NT2/D1 (cell line): ENCODE measurements around the gene DLG2.

Source experiments
- DNase-seq: peaks from one replicate; pipeline ENCODE4 v3.0.0-alpha.2; 2011; ENCODE audit warnings: low read depth, low spot score
- H3K27me3 ChIP-seq: 2 replicates; pipeline ENCODE4 v1.6.0; 2011; ENCODE audit warnings: mild to moderate bottlenecking; ENCODE audit not compliant: insufficient read length, insufficient read depth
- H3K36me3 ChIP-seq: 2 replicates; pipeline ENCODE4 v1.6.1; 2011; ENCODE audit warnings: mild to moderate bottlenecking, low read length, mixed read lengths; ENCODE audit not compliant: insufficient read depth, insufficient read length
- H3K4me1 ChIP-seq: 2 replicates; pipeline ENCODE4 v1.5.1; 2011; ENCODE audit not compliant: insufficient read depth, insufficient read length
- H3K4me3 ChIP-seq: 2 replicates; pipeline ENCODE4 v1.5.1; 2011; ENCODE audit warnings: low read depth; ENCODE audit not compliant: insufficient read length
- H3K9ac ChIP-seq: 2 replicates; pipeline ENCODE4 v1.6.0; 2011; ENCODE audit warnings: low read depth; ENCODE audit not compliant: insufficient read length
- H3K9me3 ChIP-seq: 2 replicates; pipeline ENCODE4 v1.5.1; 2011; ENCODE audit warnings: mild to moderate bottlenecking, low read length; ENCODE audit not compliant: insufficient read depth
- SUZ12 ChIP-seq: IDR thresholded peaks from 2 replicates; pipeline ENCODE4 v1.6.1; 2011; ENCODE audit not compliant: insufficient read length, insufficient read depth; ENCODE audit errors: extremely low read depth
- YY1 ChIP-seq: IDR thresholded peaks from 2 replicates; pipeline ENCODE4 v1.6.1; 2011; ENCODE audit not compliant: insufficient read length, insufficient read depth
- ZNF274 ChIP-seq: IDR thresholded peaks from 2 replicates; pipeline ENCODE4 v1.6.1; 2011; ENCODE audit warnings: mild to moderate bottlenecking, low read depth, low read length

The DLG2 gene

DNA sequence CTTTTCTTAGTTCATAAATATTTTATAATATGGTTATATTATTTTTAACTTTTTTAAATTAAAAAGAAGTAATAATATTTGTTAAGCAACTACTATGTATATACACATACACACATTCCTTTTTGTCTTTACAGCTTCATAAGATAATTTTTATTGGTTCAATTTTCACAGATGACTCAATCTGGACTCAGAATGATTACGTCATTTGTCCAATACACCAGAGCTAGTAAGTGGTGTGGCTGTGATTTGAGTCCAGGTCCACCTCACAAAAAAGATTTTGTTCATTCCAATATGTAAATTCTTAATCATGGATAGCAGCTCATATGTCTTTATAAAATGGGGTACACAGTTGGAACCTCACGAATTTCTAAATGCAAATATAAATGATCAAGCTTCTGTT, 1014.5 kb downstream of the DLG2 start:
- no peak overlapping the region for H3K9ac ChIP-seq
- no peak overlapping the region for H3K4me3 ChIP-seq
- H3K36me3 ChIP-seq = no peaks in the 10 kb centered on the region
- TF ChIP-seq YY1 (no peak), ZNF274 (no peak), SUZ12 (no peak)
- H3K4me1 ChIP-seq = no peaks in the 10 kb centered on the region
- no peaks in the 10 kb centered on the region for H3K9me3 ChIP-seq
- DNase-seq = no peak
- H3K27me3 ChIP-seq = no peaks in the 10 kb centered on the region

DNA sequence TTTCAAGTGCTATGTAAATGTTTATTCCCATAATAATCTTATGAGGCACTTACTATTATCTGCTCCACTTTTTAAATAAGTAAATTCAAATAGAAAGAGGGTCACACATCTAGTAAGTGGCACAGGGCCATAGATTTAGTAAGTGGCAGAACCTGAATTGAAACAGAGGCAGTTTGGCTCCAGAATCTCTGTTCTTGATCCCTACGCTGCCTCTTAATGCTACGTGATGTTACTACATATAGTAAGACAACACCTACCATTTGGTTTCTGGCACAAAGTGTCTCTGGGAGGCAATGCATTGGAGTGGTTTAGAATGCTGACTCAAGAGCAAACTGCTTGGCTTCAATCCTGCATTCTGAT, 1018.3 kb downstream of the DLG2 start:
- no peak for DNase-seq
- H3K4me1 ChIP-seq = no peaks in the 10 kb centered on the region
- no peak for TF ChIP-seq YY1
- TF ChIP-seq ZNF274 = no peak
- TF ChIP-seq SUZ12 = no peak

DNA sequence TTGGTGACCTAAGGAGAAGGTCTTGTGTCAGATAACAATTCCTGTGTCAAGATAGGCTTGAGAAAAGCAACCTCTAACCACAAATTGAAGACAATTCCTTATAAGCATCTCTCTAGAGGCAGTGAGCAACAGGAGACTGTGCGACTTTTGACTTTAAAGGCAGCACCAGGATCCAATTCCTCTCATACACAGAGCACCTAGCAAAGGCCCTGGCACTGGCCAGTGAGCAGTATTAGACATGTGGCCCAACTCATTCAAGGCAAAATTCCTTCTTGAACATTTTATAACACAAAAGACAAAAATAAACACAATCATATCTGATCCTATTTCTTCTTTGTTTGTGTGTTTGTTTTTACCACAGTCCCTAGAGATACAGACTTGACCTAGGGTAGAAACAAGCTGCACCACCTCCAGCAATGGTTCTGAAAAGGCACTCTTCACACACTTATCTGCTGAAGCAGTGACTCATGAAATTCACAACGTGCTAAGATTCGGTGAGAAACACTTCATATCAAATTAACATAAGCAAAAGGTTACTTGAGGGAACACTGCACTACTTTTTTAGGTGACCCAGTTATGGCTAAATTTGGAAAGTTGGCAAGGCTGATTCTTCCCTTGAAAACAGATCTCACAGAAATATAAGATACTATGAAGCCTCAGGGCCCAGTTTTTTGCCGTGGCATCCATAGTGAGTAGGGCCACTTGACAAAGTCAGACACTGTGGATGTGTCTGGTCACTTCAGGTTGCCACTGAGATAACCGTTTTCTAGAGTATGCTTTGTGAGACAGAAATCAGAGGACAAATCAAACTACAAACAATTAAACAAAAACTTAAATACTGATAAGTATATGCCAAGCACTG, 1018.9 kb downstream of the DLG2 start:
- Histone ChIP-seq H3K4me3 (no peak overlapping the region), H3K27me3 (no peaks in the 10 kb centered on the region), H3K36me3 (no peaks in the 10 kb centered on the region), H3K9ac (no peak overlapping the region), H3K4me1 (no peaks in the 10 kb centered on the region), H3K9me3 (no peaks in the 10 kb centered on the region)
- no peak for DNase-seq
- no peak for TF ChIP-seq ZNF274
- TF ChIP-seq SUZ12 = no peak
- no peak for TF ChIP-seq YY1

More for the DNA sequence above, 1018.3 kb downstream of the DLG2 start:
- Histone ChIP-seq H3K9me3 (no peaks in the 10 kb centered on the region), H3K9ac (no peak overlapping the region), H3K27me3 (no peaks in the 10 kb centered on the region), H3K4me3 (no peak overlapping the region), H3K36me3 (no peaks in the 10 kb centered on the region)

DNA sequence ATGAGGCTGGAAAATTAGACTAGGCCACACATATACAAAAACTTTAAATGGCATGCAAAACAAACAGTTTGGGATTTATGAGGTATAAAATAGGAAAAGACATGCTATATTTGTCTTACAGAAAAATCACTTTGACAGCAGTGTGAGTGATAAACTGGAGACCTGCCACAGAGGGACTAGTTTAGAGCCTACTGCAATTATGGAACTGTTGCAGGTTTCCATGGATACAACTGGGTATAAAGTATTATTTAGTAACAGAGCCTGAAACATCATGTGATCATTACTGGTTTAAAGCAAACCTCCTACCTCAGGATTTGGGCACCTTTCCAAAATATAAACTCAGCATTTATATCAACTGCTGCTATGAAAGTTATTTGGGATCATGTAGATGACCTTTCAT, 1032.5 kb downstream of the DLG2 start:
- TF ChIP-seq SUZ12 = no peak
- no peak for TF ChIP-seq YY1
- TF ChIP-seq ZNF274 = no peak
- Histone ChIP-seq H3K4me1 (no peaks in the 10 kb centered on the region), H3K9me3 (no peaks in the 10 kb centered on the region), H3K36me3 (no peaks in the 10 kb centered on the region), H3K9ac (no peak overlapping the region), H3K4me3 (no peak overlapping the region), H3K27me3 (no peaks in the 10 kb centered on the region)
- no peak for DNase-seq

DNA sequence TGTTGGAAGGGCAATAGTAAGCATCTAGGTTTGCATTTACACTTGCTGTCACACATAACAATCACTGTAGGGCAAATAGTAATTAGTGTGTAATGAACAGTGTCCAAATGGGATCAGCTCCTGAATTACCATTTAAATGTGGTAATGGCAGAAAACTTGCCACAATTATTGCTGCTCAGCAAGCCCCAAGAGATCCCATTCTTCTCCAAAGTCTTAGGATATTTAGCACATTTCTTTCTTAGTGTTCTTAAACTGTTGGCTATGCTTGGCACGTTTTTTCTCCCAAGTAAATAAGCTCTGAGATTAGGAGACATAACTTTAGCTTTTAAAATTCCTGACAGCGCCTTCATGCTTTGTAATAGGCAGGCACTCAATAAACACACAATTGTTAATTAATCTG, 1037.0 kb downstream of the DLG2 start:
- Histone ChIP-seq H3K9me3 (no peaks in the 10 kb centered on the region), H3K4me1 (no peaks in the 10 kb centered on the region), H3K36me3 (no peaks in the 10 kb centered on the region), H3K9ac (no peak overlapping the region), H3K4me3 (no peak overlapping the region), H3K27me3 (no peaks in the 10 kb centered on the region)
- TF ChIP-seq SUZ12 = no peak
- no peak for TF ChIP-seq ZNF274
- DNase-seq = no peak

DNA sequence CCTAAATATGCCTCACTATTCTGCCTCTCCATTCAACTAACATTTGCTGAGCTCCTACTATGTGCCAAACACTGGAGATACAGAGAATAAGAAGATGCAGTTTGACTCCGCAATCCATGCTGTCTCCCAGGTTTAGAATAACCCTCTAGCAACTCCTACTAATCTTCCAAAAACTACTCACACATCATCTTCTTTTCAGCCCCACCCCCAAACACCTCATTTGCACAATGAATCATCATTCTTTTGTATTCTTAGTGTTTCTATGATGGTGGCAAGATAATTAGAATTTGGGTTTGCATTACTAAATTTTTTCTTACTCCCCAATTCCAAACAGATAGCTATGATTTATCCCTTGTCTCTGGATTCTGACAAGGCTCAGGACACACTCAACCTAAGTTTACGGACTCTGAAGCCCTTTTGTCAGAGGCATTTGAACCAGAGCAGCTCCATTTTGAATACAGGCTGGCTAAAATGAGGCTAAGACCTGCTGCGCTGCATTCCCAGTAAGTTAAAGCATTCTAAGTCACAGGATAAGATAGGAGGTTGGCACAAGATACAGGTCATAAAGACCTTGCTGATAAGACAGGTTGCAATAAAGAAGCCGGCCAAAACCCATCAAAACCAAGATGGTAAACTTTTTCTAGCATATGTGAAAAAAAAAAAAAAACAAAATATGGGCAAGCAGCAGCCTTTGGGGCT, 1038.9 kb downstream of the DLG2 start:
- no peaks in the 10 kb centered on the region for H3K36me3 ChIP-seq
- H3K4me3 ChIP-seq = no peak overlapping the region
- TF ChIP-seq YY1 = no peak
- no peak for TF ChIP-seq SUZ12
- TF ChIP-seq ZNF274 = no peak
- DNase-seq = no peak
- H3K9me3 ChIP-seq = no peaks in the 10 kb centered on the region
- H3K9ac ChIP-seq = no peak overlapping the region
- H3K4me1 ChIP-seq = no peaks in the 10 kb centered on the region
- H3K27me3 ChIP-seq = no peaks in the 10 kb centered on the region

DNA sequence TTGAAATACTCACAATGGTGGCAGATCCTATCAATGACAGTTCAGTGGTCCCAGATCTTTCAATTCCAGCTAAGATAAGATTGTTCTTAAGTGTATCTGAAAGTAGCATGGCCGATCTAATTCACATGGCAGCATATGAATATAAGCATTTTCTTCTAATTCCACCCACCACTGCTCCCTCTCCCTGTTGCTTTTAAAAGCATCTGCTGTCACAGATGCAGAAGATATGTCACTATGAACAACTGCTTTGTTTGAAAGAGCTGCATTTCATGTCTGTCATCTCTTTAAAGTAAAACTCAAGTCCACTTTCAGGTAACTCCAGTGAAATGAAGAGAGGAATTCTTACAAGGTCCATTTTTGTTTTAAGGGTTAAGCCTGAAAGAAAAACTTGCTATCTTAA, 1044.0 kb downstream of the DLG2 start:
- no peaks in the 10 kb centered on the region for H3K9me3 ChIP-seq
- DNase-seq = no peak
- TF ChIP-seq YY1 (no peak), ZNF274 (no peak), SUZ12 (no peak)
- H3K4me1 ChIP-seq = no peaks in the 10 kb centered on the region
- H3K36me3 ChIP-seq = no peaks in the 10 kb centered on the region
- H3K27me3 ChIP-seq = no peaks in the 10 kb centered on the region
- H3K9ac ChIP-seq = no peak overlapping the region
- H3K4me3 ChIP-seq = no peak overlapping the region
